HCT116 (cell line): Measurements from ENCODE around the gene PODN.

ENCODE experiments used
- CTCF ChIP-seq, 3 experiments: fragments of 200-600 bp in 1 of 3; sonication (generic) in 1 of 3; IDR thresholded peaks in 2 of 3; conservative IDR thresholded peaks in 1 of 3; 2 replicates each; pipeline ENCODE4 v1.5.1; 2012 to 2017; ENCODE audit warnings: low read depth in 2 of 3, low read length in 2 of 3, antibody characterized with exemption in 1 of 3, borderline replicate concordance in 1 of 3, control low read depth in 1 of 3, mild to moderate bottlenecking in 1 of 3, mixed read lengths in 1 of 3, mixed run types in 1 of 3, moderate library complexity in 1 of 3; ENCODE audit not compliant: insufficient read depth in 1 of 3
- EZH2 ChIP-seq: fragments of 200-600 bp; sonication (generic); IDR thresholded peaks from 2 replicates; pipeline ENCODE4 v1.6.1; 2017; ENCODE audit warnings: antibody characterized with exemption, mixed run types
- EZH2phosphoT487 ChIP-seq: fragments of 200-600 bp; IDR thresholded peaks from 2 replicates; pipeline ENCODE4 v1.6.1; 2018; ENCODE audit warnings: antibody characterized with exemption, borderline replicate concordance
- MAX ChIP-seq: IDR thresholded peaks from 2 replicates; pipeline ENCODE4 v1.6.1; 2012
- POLR2A ChIP-seq: IDR thresholded peaks from 2 replicates; pipeline ENCODE4 v1.7.0; 2011; ENCODE audit warnings: borderline replicate concordance; ENCODE audit not compliant: insufficient read depth, insufficient read length; ENCODE audit errors: extremely low read depth
- POLR2AphosphoS5 ChIP-seq: IDR thresholded peaks from 2 replicates; pipeline ENCODE4 v1.6.1; 2011; ENCODE audit warnings: mild to moderate bottlenecking, low read depth, low read length, moderate library complexity
- RAD21 ChIP-seq: IDR thresholded peaks from 2 replicates; pipeline ENCODE4 v1.6.1; 2012; ENCODE audit warnings: low read depth, mild to moderate bottlenecking
- REST ChIP-seq: IDR thresholded peaks from 2 replicates; pipeline ENCODE4 v1.6.1; 2012; ENCODE audit warnings: low read depth
- SRF ChIP-seq: IDR thresholded peaks from 2 replicates; pipeline ENCODE4 v1.6.1; 2012; ENCODE audit warnings: low read depth

- TF ChIP-seq CTCF (IDR thresholded peaks at IDR 0.05 in 2 of 3, conservative IDR thresholded peaks at IDR 0.05 in 1 of 3; ENCODE audit: borderline replicate concordance in 1 of 3, insufficient read depth in 1 of 3, low read depth in 2 of 3, low read length in 2 of 3): no peak
- no peak for TF ChIP-seq POLR2AphosphoS5
- no peak for TF ChIP-seq POLR2A
- no peak for TF ChIP-seq EZH2
- no peak for TF ChIP-seq EZH2phosphoT487
- TF ChIP-seq SRF: no peak
- no peak for TF ChIP-seq REST
- no peak for TF ChIP-seq MAX
- no peak for TF ChIP-seq RAD21
Observed at GRCh38 chr1:53122201-53122885, 60.3 kb downstream of the PODN start.
